ENCODE data around the gene NFXL1.
"Not testable (repeated sequence)": the region's sequence is repeated elsewhere in the genome, so short reads cannot be mapped to it uniquely, and the experiment has no call there.

Gene NFXL1

DNA sequence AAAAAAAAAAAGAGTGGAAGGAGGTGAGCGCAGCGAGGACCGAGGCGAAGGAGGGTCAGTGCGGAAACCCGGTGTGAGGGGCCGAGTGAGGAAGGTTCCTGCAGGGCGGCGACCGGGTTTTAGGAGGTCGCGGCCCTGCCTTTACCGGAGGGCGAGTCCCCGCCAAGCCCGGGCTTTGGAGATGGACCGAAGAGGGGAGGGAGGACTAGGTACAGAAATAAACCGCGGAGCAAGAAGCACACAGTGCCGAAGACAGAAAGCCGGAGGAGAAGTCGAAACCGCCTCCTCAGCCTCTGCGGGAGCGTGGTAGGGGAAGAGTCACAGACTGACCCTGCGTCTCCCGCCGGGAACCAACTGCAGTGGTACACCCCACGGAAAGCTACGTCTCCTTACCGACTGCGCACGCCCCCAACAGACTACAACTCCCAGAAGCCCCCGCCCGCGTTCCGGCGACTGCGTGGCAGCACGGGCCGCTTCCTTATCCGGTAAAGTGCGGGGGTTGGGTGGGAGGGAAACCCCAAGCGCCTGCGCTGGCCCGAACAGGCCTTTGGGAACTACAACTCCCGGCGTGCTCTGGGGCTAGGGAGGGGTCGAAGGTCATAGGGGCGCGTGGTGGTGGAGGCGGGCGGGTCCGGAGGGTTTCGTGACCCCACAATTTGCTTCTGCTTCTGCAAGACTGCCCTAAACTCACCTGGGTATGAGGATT is at the start of gene NFXL1:
NFXL1 (minus strand) TSS at position 364 of the 706 bp plus-strand sequence. CDS start 380 bp downstream, outside the sequence.
- in situ Hi-C loops (cut with MboI; ENCODE audit: low sequenced_read_pairs): no loop called here

DNA sequence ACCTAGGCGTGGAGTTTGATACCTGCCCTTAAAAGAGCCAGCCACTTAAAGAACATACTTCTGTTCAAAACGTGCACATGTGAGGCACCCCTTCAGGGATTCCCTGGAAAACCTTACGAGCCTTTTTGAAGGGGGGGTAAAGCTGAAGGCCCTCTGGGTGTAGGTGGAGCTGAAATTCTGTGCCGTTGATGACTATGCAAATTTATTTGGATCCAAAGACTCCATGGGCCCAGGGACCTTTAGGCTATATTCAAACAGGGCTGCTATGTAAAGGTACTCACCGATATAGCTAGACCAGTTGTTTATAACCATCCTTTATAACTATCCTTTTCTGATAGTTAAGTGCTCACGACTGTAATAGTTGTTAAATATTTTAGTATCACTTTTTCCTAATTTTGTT is 40.3 kb upstream of the NFXL1 start:
- in situ Hi-C loops (cut with MboI; ENCODE audit: low sequenced_read_pairs): no loop called here

DNA sequence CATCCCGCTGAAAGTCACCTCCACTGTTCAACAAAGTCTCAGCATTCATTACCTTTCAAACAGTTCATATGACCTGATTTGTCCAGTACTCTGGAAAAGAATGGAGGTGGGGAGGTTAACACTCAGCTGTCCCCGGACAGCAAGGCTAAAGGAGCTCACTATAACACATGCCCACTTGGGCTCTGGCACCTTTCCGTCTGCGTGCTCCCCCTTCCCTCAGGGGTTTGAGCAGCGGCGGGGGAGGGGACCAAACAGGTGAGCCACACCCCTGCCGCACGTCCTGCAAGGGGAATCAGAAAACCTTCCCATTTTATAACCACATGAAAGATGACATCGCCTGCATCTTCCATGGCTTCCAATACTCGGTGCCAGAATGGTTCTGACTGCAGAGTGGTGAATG is 39.9 kb upstream of the NFXL1 start:
- in situ Hi-C loops (cut with MboI; ENCODE audit: low sequenced_read_pairs): no loop called here

DNA sequence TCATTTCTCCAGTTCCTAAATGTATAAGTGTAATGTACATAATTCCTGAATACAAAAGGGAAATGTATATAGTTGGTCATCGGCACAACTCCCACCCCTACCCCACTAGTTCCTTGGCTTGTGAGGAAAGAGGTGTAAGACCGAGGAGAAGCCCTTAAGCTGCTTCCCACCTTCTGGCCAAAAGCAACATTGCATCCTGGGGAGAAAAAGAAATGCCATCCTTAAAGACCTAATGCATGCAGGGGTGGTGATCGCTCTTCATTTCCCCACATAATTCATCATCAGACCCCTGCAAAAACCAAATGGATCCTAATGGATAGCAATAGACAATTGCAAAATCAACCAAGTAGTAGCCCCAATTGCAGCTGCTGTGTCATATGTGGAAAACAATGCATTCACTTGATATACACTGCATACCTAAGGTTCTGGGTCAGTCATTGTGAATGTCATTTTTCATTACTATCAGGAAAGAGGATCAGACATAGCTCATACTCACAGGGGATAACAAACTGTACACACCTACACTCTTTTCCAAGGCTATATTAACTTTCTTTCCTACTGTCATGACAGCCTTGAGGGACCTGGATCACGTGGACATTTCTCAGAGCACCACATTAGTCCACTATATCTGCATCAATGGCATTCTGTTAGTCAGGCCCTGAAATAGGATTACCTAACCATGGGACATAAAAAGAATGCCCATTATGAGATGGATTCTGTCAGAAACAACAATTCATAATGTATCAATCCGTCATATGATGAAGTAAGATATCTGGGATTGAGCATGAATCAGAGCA is 31.7 kb upstream of the NFXL1 start:
- in situ Hi-C loops (cut with MboI; ENCODE audit: low sequenced_read_pairs): no loop called here

DNA sequence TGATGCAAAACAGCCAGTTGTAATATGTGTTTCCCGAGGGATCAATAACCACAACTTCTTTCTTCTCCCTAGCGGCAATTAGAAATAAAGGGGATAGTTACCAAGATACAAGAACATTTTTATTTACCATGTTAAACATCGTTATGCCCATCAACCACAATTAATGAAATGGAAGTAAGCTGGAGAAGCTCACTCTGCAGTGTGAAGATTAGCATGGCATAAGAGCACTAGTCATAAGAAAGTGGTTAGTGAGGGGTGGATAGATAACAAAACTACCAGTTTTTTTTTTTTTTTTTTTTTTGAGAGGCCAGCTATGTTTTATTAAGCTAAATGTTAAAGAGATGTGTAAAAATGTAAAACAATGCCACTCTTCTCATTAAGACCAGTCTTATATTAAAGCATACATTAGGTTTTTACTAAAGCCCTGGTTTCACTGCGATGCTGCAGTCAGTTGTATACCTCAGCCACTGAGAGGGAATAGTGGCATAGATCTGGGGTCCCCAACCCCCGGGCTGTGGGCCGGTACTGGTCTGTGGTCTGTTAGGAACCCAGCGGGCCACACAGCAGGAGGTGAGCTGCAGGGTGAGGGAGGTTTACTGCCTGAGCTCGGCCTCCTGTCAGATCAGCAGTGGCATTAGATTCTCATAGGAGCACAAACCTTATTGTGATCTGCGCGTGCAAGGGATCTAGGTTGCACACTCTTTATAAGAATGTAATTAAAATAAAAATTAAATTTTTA is 27.9 kb upstream of the NFXL1 start:
- in situ Hi-C loops (cut with MboI; ENCODE audit: low sequenced_read_pairs): no loop called here

DNA sequence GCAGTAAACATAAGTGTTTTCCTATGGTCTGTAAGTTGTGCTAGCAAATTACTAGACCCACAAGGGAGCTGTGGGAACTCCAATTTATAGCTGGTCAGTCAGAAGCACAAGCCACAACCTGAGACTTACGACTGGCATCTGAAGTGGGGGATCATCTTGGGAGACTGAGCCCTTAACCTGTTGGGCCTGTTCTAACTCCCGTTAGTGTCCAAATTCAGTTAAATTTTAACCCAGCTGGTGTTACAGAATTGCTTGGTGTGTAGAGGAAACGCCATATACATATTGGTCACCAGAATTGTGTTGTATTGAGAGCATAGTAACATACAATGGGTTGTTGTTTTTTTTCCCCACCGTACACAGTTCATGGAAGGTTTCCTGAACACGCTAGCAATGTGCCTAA is 25.1 kb upstream of the NFXL1 start:
- in situ Hi-C loops (cut with MboI; ENCODE audit: low sequenced_read_pairs): loop anchor here (10.0 kb wide), 1 partner anchor 235 kb away; no protein-coding TSS in a partner anchor

DNA sequence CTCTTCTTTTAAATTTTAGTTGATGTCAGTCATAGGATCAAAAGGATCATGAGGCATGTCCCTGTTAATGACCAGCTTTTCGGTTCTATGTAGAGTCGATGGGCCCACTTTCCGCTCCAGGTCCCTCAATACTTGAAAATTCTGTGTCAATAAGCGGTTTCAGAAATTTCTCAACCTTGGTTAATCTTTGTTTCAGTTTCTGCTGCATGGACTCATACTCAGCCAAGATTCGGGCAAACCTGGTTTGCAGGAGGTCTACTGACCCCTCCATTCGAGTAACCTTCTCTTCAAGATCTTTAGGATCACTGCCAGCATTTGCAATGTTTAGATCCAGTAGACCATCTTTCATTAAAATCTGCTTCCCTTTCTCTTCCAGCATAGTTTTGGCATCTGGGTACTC is 22.0 kb upstream of the NFXL1 start:
- in situ Hi-C loops (cut with MboI; ENCODE audit: low sequenced_read_pairs): loop anchor here (10.0 kb wide), 1 partner anchor 232 kb away; no protein-coding TSS in a partner anchor

DNA sequence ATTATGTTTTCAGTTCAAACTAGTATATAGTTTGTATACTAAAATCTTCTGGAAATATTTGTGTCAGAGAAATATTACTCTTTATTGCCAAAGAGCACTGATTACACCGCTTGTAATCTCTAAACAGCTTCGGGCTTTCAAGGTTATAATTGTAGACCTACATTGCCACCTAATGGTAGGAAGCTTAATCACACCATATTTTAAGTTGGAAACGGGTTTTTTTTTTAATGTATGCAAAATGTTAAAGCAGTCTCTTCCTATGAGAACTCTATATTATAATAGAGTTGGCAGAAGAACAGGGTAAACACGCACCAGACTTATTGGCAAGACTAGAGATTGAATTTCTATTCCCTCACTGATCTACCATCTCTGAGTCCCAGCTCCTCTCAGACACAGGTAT is 19.5 kb upstream of the NFXL1 start:
- in situ Hi-C loops (cut with MboI; ENCODE audit: low sequenced_read_pairs): loop anchor here (10.0 kb wide), 1 partner anchor 229 kb away; no protein-coding TSS in a partner anchor

DNA sequence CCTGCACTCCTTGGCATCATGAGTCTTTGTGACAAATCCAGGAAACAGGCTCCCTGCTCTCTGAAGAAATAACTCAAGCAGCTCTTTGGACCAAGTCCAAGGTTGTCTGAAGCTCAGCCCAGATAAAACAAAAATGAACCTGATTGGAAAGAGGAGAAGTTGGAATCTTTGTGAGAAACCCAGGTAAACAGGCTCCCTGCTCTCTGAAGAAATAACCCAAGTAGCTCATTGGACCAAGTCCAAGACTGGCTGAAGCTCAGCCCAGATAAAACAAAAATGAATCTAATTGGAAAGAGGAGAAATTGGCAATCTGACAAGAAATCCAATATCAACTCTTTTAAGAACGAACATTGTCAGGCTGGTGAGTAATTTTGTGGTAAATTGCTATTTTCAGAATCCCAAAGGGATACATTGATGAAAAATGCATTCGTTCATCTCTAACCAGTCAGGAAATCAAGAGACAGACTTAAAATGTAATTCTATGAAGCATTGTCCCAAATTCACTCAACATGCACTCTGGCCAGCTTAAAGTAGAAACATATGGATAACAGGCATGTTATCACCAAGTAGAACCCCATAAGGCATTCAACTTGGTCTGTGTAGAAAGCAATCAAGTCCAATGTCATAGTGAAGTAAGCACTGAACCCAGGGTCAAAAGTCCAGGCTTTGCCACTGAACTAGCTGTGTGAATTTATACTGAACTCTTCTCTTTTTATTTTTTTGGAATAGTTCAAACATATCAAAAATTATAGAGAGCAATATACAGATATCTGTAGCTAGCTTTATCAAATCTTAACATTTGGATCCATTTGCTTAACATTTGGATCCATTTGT is 16.8 kb upstream of the NFXL1 start:
- in situ Hi-C loops (cut with MboI; ENCODE audit: low sequenced_read_pairs): loop anchor here (10.0 kb wide), 1 partner anchor 226 kb away; no protein-coding TSS in a partner anchor

DNA sequence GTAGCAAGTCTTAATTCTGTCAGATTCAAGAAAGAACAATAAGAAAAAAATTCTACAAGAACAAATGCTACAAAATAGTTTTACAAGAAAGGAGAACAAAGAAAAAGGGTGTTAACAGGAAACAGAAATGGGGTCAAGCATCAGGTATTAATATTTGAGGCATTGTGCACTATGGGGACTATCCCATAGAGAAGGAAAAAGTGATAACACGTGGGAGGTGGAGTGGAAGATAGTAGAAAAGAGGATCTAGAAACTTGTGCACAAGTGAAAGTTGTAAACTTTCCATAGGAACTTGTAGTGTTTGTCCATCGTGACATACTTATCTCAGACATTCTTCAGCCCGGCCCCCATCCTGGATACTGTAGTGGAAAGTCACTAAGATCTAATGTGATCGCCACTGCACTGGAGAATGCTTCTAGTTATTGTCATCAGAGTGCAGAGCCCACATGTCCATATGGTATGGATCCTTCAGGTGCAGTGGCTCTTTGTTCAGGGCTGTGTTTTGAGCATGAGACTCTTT is 15.4 kb upstream of the NFXL1 start:
- in situ Hi-C loops (cut with MboI; ENCODE audit: low sequenced_read_pairs): loop anchor here (10.0 kb wide), 1 partner anchor 225 kb away; no protein-coding TSS in a partner anchor

DNA sequence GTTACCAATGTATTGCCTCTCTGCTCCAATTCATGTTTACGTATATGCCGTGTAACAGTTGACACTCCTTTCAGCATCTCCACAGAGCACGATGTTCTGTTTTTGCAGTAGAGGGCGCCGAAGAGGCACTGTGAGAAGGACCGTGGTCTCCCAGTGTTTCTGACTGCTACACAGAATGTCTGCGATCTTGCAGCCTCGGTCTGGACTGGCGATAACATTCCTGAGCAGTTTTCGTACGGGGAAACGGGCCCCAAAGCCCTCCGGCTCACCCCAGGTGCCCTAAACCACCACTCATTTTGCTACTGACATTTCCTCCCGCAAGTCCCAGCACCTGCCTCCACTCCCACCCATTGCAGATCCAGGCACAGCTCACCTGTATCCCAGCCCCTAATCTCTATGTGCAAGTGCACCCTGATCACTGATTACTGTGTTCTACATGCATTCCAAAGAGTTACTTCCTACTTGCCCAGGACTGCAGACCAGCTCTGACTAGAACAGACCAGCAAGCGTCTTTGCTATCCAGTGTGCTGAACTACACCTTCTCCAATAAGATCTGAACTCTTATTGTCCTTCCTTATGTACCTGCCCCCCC is 12.4 kb upstream of the NFXL1 start:
- in situ Hi-C loops (cut with MboI; ENCODE audit: low sequenced_read_pairs): no loop called here

DNA sequence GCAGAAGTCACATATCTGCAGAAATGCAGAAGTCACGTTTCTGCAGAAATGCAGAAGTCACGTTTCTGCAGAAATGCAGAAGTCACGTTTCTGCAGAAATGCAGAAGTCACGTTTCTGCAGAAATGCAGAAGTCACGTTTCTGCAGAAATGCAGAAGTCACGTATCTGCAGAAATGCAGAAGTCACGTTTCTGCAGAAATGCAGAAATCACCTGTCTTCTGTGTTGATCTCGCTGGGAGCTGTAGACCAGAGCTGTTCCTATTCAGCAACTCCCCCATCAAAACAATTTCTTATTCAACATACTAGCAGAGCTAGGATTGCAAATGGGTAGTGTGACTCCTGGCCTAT is 8.9 kb upstream of the NFXL1 start:
- in situ Hi-C loops (cut with MboI; ENCODE audit: low sequenced_read_pairs): not testable (repeated sequence)

DNA sequence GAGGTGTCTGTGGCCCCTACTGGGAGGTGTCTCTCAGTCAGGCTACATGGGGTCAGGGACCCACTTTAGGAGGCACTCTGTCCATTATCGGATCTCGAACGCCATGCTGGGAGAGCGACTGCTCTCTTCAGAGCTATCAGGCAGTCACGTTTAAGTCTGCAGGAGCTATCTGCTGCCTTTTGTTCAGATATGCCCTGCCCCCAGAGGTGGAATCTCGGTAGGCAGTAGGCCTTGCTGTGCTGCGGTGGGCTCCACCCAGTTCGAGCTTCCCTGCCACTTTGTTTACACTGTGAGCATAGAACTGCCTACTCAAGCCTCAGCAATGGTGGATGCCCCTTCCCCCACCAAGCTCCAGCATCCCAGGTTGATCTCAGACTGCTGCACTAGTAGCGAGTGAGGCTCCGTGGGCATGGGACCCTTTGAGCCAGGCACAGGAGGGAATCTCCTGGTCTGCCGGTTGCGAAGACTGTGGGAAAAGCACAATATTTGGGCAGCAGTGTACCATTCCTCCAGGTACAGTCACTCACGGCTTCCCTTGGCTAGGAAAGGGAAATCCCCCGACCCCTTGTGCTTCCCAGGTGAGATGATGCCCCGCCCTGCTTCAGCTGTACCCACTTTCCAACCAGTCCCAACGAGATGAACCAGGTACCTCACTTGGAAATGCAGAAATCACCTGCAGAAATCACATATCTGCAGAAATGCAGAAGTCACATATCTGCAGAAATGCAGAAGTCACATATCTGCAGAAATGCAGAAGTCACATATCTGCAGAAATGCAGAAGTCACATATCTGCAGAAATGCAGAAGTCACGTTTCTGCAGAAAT is 8.3 kb upstream of the NFXL1 start:
- in situ Hi-C loops (cut with MboI; ENCODE audit: low sequenced_read_pairs): not testable (repeated sequence)

DNA sequence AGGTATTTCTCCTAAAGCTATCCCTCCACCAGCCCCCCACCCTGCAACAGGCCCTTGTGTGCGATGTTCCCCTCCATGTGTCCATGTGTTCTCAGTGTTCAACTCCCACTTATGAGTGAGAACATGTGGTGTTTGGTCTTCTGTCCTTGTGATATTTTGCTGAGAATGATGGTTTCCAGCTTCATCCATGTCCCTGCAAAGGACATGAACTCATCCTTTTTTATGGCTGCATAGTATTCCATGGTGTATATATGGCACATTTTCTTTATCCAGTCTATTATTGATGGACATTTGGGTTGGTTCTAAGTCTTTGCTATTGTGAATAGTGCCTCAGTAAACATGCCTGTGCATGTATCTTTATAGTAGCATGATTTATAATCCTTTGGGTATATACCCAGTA is 2.8 kb upstream of the NFXL1 start:
- in situ Hi-C loops (cut with MboI; ENCODE audit: low sequenced_read_pairs): not testable (repeated sequence)

DNA sequence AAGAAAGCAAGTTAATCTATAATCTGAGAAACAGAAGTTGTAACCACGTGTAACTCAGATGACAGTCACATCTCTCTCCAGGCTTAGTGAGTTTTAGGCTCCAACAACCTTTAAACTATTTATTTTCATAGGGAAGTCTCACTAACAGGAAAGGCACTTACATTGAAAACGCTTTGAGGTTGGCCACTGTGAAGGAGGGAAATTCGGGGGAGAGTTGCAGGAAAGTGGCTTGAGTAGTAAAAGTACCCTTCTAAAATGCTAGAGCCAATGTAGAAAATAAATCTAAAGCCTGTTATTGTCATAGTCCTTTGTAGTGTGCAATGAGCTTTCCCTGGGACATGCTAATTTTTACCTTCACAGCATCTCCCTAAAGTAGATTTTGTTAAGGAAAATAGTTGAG is 995 bp upstream of the NFXL1 start:
- in situ Hi-C loops (cut with MboI; ENCODE audit: low sequenced_read_pairs): no loop called here

DNA sequence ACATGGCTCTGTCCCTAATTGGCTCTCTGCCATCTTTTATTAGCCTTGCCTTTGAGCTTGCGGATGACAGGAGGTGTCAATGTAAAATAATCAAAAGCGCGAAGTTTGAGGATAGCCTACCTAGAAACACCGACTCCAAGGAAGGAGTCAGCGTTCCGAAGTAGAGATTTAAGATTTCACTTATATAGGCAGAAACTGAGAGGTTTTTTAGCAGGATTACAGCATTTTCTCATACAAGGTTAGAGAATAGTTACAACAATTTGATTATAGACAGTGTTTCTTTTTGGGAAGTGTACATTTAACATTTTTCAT is 499 bp upstream of the NFXL1 start:
- in situ Hi-C loops (cut with MboI; ENCODE audit: low sequenced_read_pairs): no loop called here

DNA sequence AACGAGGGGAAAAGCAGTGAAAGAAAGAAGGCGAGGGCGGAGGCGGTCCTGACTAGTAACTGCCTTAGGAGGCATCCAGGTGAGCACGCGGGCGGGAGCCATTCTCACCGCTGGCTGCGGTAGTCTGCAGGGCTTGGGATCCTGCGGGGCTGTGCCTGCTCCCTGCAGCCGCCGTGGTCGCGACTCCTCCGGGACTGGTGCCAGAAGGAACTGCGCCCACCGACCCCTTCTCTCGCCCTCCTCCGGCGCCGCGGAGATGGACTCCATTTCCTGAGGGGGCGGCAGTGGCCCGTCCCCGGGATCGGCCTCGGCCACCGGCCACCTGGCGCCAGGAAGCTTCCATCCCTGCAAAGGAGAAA is 543 bp downstream of the NFXL1 start:
- in situ Hi-C loops (cut with MboI; ENCODE audit: low sequenced_read_pairs): no loop called here

DNA sequence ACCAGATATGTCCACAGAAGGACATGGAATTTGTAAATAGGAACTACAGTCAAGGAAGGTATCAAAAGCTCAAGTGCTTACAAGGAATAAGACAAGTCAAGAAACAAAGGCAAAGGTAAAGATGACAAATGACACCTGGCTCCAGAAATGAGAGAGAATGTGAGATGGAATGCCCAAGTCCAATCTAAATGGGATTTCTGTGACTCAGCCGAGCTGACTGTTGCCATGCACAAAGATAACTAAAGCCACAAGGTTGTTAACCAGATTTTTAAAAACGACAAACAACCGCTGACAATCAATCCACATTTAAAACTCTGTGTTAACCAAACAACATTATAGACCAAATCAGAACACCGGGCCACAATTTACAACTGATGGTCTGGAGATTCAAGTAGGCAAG is 1.1 kb downstream of the NFXL1 start:
- in situ Hi-C loops (cut with MboI; ENCODE audit: low sequenced_read_pairs): no loop called here

DNA sequence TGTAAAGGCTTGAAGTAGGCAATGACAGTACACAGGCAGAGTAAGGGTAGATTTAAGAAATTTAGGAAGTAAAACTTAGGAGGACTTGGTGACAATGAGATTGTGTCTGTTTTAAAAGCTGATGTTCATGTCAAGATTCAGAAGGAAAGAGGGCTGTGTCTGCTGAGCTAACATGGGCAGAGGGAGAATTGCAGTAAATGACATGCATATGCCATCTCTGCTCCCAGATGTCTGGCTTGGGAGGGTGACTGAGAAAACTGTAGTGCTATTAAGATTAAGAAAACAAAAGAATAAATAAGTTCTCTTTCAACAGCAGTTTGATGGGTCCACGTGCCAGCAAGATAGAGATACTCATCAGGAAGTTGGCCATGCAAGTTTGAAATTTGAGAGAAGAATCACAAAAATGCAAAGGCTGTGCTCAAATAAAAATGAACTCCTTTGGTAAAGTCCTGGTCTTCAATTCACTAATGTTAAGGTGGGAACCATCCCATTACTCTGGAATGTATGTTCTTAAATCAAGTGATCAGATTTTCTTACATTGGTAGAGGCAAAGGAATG is 7.2 kb downstream of the NFXL1 start:
- in situ Hi-C loops (cut with MboI; ENCODE audit: low sequenced_read_pairs): no loop called here
